GM12892 (cell line): ENCODE data around the gene SLC39A11.

ENCODE experiments used
- POLR2A ChIP-seq: IDR thresholded peaks from 2 replicates; pipeline ENCODE4 v1.6.1; 2011; ENCODE audit warnings: low read depth, low read length, control low read depth
- POLR2AphosphoS5 ChIP-seq: IDR thresholded peaks from 2 replicates; pipeline ENCODE4 v1.6.1; 2011; ENCODE audit warnings: low read depth, low read length, control low read depth
- TAF1 ChIP-seq: IDR thresholded peaks from 2 replicates; pipeline ENCODE4 v1.6.1; 2011; ENCODE audit warnings: low read depth, mild to moderate bottlenecking, control low read depth, low read length, borderline replicate concordance

GRCh38 chr17:72870367-72870985, 222.0 kb downstream of the SLC39A11 start:
- no peak for TF ChIP-seq POLR2AphosphoS5
- no peak for TF ChIP-seq POLR2A
- no peak for TF ChIP-seq TAF1
